IMR-90 (cell line): ENCODE measurements around the gene EXT2.

Experiments used
- CEBPB ChIP-seq: IDR thresholded peaks from 2 replicates; pipeline ENCODE4 v1.6.1; 2012; ENCODE audit warnings: low read depth, low read length, improper control_type of control experiment
- CTCF ChIP-seq: conservative IDR thresholded peaks from 2 replicates; pipeline ENCODE4 v1.5.1; 2012; ENCODE audit warnings: mild to moderate bottlenecking, low read depth, low read length, improper control_type of control experiment
- FOS ChIP-seq: fragments of 150-350 bp; IDR thresholded peaks from 2 replicates; pipeline ENCODE4 v1.6.1; 2016; ENCODE audit warnings: low read depth, low read length
- MAFK ChIP-seq: IDR thresholded peaks from 2 replicates; pipeline ENCODE4 v1.6.1; 2012; ENCODE audit warnings: low read depth, low read length, improper control_type of control experiment
- POLR2A ChIP-seq: IDR thresholded peaks from 2 replicates; pipeline ENCODE4 v1.6.1; 2012; ENCODE audit warnings: mild to moderate bottlenecking, low read depth, low read length

GRCh38 chr11:44223238-44223637 is 127.8 kb downstream of the EXT2 start:
- no peak for TF ChIP-seq CTCF
- no peak for TF ChIP-seq POLR2A
- no peak for TF ChIP-seq FOS
- no peak for TF ChIP-seq CEBPB
- TF ChIP-seq MAFK = no peak
